GM12874 (cell line): Measurements from ENCODE around the gene RAB6D.

Experiments used
- TF ChIP-seq, protein P1 (sequence below): IDR thresholded peaks from 2 replicates; pipeline ENCODE4 v1.5.1; 2011; ENCODE audit warnings: low read depth, mild to moderate bottlenecking, control low read depth, low read length, moderate library complexity; ENCODE audit not compliant: insufficient read depth

Gene RAB6D

GRCh38 chr2:131400849-131401248, 36.9 kb upstream of the RAB6D start:
- TF ChIP-seq, protein P1, sequence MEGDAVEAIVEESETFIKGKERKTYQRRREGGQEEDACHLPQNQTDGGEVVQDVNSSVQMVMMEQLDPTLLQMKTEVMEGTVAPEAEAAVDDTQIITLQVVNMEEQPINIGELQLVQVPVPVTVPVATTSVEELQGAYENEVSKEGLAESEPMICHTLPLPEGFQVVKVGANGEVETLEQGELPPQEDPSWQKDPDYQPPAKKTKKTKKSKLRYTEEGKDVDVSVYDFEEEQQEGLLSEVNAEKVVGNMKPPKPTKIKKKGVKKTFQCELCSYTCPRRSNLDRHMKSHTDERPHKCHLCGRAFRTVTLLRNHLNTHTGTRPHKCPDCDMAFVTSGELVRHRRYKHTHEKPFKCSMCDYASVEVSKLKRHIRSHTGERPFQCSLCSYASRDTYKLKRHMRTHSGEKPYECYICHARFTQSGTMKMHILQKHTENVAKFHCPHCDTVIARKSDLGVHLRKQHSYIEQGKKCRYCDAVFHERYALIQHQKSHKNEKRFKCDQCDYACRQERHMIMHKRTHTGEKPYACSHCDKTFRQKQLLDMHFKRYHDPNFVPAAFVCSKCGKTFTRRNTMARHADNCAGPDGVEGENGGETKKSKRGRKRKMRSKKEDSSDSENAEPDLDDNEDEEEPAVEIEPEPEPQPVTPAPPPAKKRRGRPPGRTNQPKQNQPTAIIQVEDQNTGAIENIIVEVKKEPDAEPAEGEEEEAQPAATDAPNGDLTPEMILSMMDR, result no peak

GRCh38 chr2:131394147-131394931, 30.4 kb upstream of the RAB6D start:
- TF ChIP-seq, protein P1, result no peak

GRCh38 chr2:131389657-131390056, 25.7 kb upstream of the RAB6D start:
- TF ChIP-seq, protein P1, result no peak

GRCh38 chr2:131369954-131370353, 6.0 kb upstream of the RAB6D start:
- TF ChIP-seq, protein P1, result no peak

- TF ChIP-seq, protein P1, result no peak
Observed at GRCh38 chr2:131367352-131367751, 3.4 kb upstream of the RAB6D start.

GRCh38 chr2:131366643-131367042, 2.7 kb upstream of the RAB6D start:
- TF ChIP-seq, protein P1, result no peak

GRCh38 chr2:131365452-131365851, 1.5 kb upstream of the RAB6D start:
- TF ChIP-seq, protein P1, result no peak
